CD14-positive monocyte (primary cell): ENCODE data around the gene WFS1. TPM values are rescaled to one million over a fixed set of nuclear protein-coding genes. Genes with fewer than 3 reads are reported as not detected.
A peak's percentile ranks its signal among the peaks of the same experiment; 100 is the strongest.

ENCODE experiments used
- DNase-seq, 3 donors: peaks; one replicate each; pipeline ENCODE4 v3.0.0-alpha.2; 2011 to 2022
- H2AFZ ChIP-seq: 2 replicates; pipeline ENCODE4 v1.6.0; 2012; ENCODE audit warnings: mild to moderate bottlenecking, low read depth, low read length, inconsistent platforms; ENCODE audit not compliant: insufficient read depth, poor library complexity, severe bottlenecking
- H3K27ac ChIP-seq, 2 donors: 1 replicate in 1 of 2; 2 replicates in 1 of 2; pipeline ENCODE4 v1.5.1; 2012 to 2013; ENCODE audit warnings: low read length in 2 of 2, control low read depth in 1 of 2, inconsistent platforms in 1 of 2, low read depth in 1 of 2, mild to moderate bottlenecking in 1 of 2
- H3K27me3 ChIP-seq, 2 donors: one replicate each; pipeline versions ENCODE4 v1.6.0 to v1.6.1; 2011 to 2013; ENCODE audit warnings: low read length in 2 of 2; ENCODE audit not compliant: control insufficient read depth in 2 of 2, insufficient read depth in 2 of 2
- H3K36me3 ChIP-seq, 2 donors: replicated peaks in 1 of 2; 1 replicate in 1 of 2; 2 replicates in 1 of 2; pipeline versions ENCODE4 v1.5.1 to v1.6.1; 2012 to 2013; ENCODE audit warnings: low read length in 2 of 2, control low read depth in 1 of 2, inconsistent platforms in 1 of 2, mild to moderate bottlenecking in 1 of 2; ENCODE audit not compliant: insufficient read depth in 2 of 2, control insufficient read depth in 1 of 2
- H3K4me1 ChIP-seq, 2 donors: 1 replicate in 1 of 2; 2 replicates in 1 of 2; pipeline versions ENCODE4 v1.5.1 to v1.6.1; 2012 to 2013; ENCODE audit warnings: low read length in 2 of 2, control low read depth in 1 of 2, inconsistent platforms in 1 of 2, mild to moderate bottlenecking in 1 of 2, moderate library complexity in 1 of 2; ENCODE audit not compliant: insufficient read depth in 2 of 2, control insufficient read depth in 1 of 2
- H3K4me2 ChIP-seq: replicated peaks from 2 replicates; pipeline ENCODE3; 2012; ENCODE audit warnings: low read length, moderate library complexity, mild to moderate bottlenecking; ENCODE audit not compliant: poor library complexity, severe bottlenecking; ENCODE audit errors: extremely low read depth
- H3K4me3 ChIP-seq, 3 experiments: fragments of 200-600 bp in 1 of 3; sonication (generic) in 1 of 3; replicated peaks in 1 of 3; 1 replicate in 2 of 3; 2 replicates in 1 of 3; pipeline ENCODE4 v1.5.1; 2011 to 2013; ENCODE audit warnings: low read length in 3 of 3, mild to moderate bottlenecking in 3 of 3, control low read depth in 2 of 3, low read depth in 2 of 3, inconsistent platforms in 1 of 3, moderate library complexity in 1 of 3
- H3K79me2 ChIP-seq: 2 replicates; pipeline ENCODE4 v1.6.0; 2012; ENCODE audit warnings: mild to moderate bottlenecking, control low read depth, inconsistent platforms, low read length, moderate library complexity; ENCODE audit not compliant: insufficient read depth
- H3K9ac ChIP-seq: 2 replicates; pipeline ENCODE4 v1.6.0; 2017; ENCODE audit warnings: low read length, mild to moderate bottlenecking; ENCODE audit not compliant: insufficient read depth, poor library complexity, severe bottlenecking
- H3K9me3 ChIP-seq, 2 donors: replicated peaks in 1 of 2; 1 replicate in 1 of 2; 2 replicates in 1 of 2; pipeline versions ENCODE4 v1.5.1 to v1.6.1; 2012 to 2013; ENCODE audit warnings: low read length in 2 of 2, control low read depth in 1 of 2; ENCODE audit not compliant: control insufficient read depth in 1 of 2, insufficient read depth in 1 of 2
- H4K20me1 ChIP-seq: 2 replicates; pipeline ENCODE4 v1.6.0; 2012; ENCODE audit warnings: mild to moderate bottlenecking, low read length, control low read depth, moderate library complexity; ENCODE audit not compliant: insufficient read depth
- H3K27ac Mint-ChIP-seq, 7 donors: one replicate each; pipeline ENCODE4 v1.8.0; 2020; ENCODE audit warnings: mild to moderate bottlenecking in 7 of 7, mixed read lengths in 7 of 7, moderate library complexity in 6 of 7, inconsistent platforms in 2 of 7
- H3K27me3 Mint-ChIP-seq, 3 donors: one replicate each; pipeline ENCODE4 v1.8.0; 2021 to 2022; ENCODE audit warnings: low read depth in 3 of 3, mild to moderate bottlenecking in 3 of 3, mixed read lengths in 3 of 3, moderate library complexity in 3 of 3, inconsistent platforms in 1 of 3
- H3K36me3 Mint-ChIP-seq, 2 donors: one replicate each; pipeline ENCODE4 v1.8.0; 2020; ENCODE audit warnings: mixed read lengths in 2 of 2, inconsistent platforms in 1 of 2, mild to moderate bottlenecking in 1 of 2
- H3K4me1 Mint-ChIP-seq: one replicate; pipeline ENCODE4 v1.8.0; 2020; ENCODE audit warnings: mild to moderate bottlenecking, mixed read lengths
- H3K4me3 Mint-ChIP-seq, 2 donors: one replicate each; pipeline ENCODE4 v1.8.0; 2020; ENCODE audit warnings: mild to moderate bottlenecking in 2 of 2, mixed read lengths in 2 of 2, moderate library complexity in 1 of 2
- H3K9me3 Mint-ChIP-seq, 7 donors: one replicate each; pipeline ENCODE4 v1.8.0; 2020 to 2022; ENCODE audit warnings: mixed read lengths in 7 of 7, mild to moderate bottlenecking in 6 of 7, moderate library complexity in 6 of 7, inconsistent platforms in 2 of 7
- WGBS: methylation state at CpG from one replicate; pipeline ENCODE4 v1.1.5; 2013; ENCODE audit warnings: missing lambda C conversion rate; ENCODE audit not compliant: insufficient coverage; 5-methylcytosine and 5-hydroxymethylcytosine counted together
- intact Hi-C, 2 donors: fragments of 100-400 bp; cut with micrococcal nuclease; formaldehyde crosslinking; loops; one replicate each; pipeline versions ENCODE4 v1.15.0 to v1.15.1; 2023
- polyA plus RNA-seq, 3 donors: library from polyadenylated mRNA; depleted of rRNA in 1 of 3; unstranded in 2 of 3; stranded (reverse) in 1 of 3; fragments of 300-500 nt in 2 of 3; fragments of >200 nt in 1 of 3; fragmentation: Illumina TruSeq in 2 of 3; gene quantifications; 1 replicate in 2 of 3; 2 replicates in 1 of 3; pipeline ENCODE4 v1.2.3, GENCODE V29; 2012 to 2021
- TF ChIP-seq, protein P1 (sequence below): fragments of 200-600 bp; IDR thresholded peaks from one replicate; pipeline ENCODE4 v1.8.0; 2022; ENCODE audit warnings: antibody characterized with exemption, mild to moderate bottlenecking

Gene WFS1
- polyA plus RNA-seq, 3 donors, result 0.39 to 1.8 (median 0.93) TPM

DNA sequence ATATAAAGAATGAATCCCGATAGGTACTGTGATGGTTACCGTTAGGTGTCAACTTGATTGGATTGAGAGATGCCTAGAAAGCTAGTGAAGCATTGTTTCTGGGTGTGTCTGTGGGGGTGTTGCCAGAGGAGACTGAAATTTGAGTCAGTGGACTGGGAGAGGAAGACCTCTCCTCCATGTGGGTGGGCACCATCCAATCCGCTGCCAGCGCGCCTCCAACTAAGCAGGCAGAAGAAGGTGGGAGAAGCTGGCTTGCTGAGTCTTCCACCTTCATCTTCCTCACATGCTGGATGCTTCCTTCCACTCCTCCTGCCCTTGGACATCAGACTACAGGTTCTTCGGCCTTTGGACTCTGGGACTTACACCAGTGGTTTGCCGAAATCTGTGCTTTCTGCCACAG is 40.1 kb downstream of the WFS1 start:
- peaks cover 42 to 47% (median 44%) of the 10 kb centered on the region in 3 donors for H3K27me3 Mint-ChIP-seq

DNA sequence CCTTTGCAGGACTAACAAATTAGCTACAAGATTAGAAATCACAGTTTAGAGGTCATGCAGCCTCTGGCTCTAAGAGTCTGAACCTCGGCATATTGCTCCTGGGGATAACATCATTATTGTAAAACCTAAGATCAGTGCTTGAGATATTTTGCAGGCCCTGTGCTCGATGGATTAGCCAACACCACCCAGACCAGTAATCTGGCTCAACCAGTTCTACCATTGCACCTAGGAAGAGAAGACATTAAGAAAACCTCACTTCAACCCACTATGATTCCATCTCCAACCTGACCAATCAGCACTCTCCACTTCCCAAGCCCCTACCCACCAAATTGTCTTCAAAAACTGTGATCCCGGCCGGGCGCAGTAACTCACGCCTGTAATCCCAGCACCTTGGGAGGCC is 43.6 kb downstream of the WFS1 start:
- no peaks in the 10 kb centered on the region for H3K4me1 ChIP-seq
- no peaks in the 10 kb centered on the region for H3K79me2 ChIP-seq
- H3K4me1 Mint-ChIP-seq, result no peaks in the 10 kb centered on the region
- no peak overlapping the region for H3K9ac ChIP-seq
- TF ChIP-seq, protein P1, sequence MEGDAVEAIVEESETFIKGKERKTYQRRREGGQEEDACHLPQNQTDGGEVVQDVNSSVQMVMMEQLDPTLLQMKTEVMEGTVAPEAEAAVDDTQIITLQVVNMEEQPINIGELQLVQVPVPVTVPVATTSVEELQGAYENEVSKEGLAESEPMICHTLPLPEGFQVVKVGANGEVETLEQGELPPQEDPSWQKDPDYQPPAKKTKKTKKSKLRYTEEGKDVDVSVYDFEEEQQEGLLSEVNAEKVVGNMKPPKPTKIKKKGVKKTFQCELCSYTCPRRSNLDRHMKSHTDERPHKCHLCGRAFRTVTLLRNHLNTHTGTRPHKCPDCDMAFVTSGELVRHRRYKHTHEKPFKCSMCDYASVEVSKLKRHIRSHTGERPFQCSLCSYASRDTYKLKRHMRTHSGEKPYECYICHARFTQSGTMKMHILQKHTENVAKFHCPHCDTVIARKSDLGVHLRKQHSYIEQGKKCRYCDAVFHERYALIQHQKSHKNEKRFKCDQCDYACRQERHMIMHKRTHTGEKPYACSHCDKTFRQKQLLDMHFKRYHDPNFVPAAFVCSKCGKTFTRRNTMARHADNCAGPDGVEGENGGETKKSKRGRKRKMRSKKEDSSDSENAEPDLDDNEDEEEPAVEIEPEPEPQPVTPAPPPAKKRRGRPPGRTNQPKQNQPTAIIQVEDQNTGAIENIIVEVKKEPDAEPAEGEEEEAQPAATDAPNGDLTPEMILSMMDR, result no peak
- no peak overlapping the region for H3K4me3 Mint-ChIP-seq
- intact Hi-C loops, result no loop called here
- H3K27me3 ChIP-seq, result peaks cover 14 to 18% of the 10 kb centered on the region in 2 donors
- no peaks in the 10 kb centered on the region for H3K36me3 ChIP-seq
- H3K4me3 ChIP-seq, result no peak overlapping the region
- no peak overlapping the region for H3K27ac ChIP-seq
- H3K9me3 Mint-ChIP-seq, result peaks cover 4 to 10% (median 8%) of the 10 kb centered on the region in 7 donors
- H2AFZ ChIP-seq, result no peak overlapping the region
- no peaks in the 10 kb centered on the region for H3K36me3 Mint-ChIP-seq
- 87% methylated on average over 6 of the region's 6 CpGs for WGBS
- no peak for DNase-seq
- H3K4me2 ChIP-seq, result no peak overlapping the region
- no peaks in the 10 kb centered on the region for H4K20me1 ChIP-seq
- H3K27me3 Mint-ChIP-seq, result peaks cover 28 to 35% (median 33%) of the 10 kb centered on the region in 3 donors
- no peak overlapping the region for H3K27ac Mint-ChIP-seq
- H3K9me3 ChIP-seq, result peaks cover 5 to 12% of the 10 kb centered on the region in 2 donors

More for the DNA sequence above, 40.1 kb downstream of the WFS1 start:
- TF ChIP-seq, protein P1, result no peak
- H3K36me3 ChIP-seq, result no peaks in the 10 kb centered on the region
- H3K79me2 ChIP-seq, result no peaks in the 10 kb centered on the region
- Mint-ChIP-seq H3K36me3 (no peaks in the 10 kb centered on the region), H3K4me1 (no peaks in the 10 kb centered on the region), H3K4me3 (peak overlapping the region in 1 of 2 donors; percentile 56), H3K27ac (peak overlapping the region in 1 of 7 donors; percentile 26), H3K9me3 (peaks cover 5 to 14% (median 8%) of the 10 kb centered on the region in 7 donors)
- peaks cover 6 to 13% of the 10 kb centered on the region in 2 donors for H3K9me3 ChIP-seq
- no peak overlapping the region for H3K27ac ChIP-seq
- no peaks in the 10 kb centered on the region for H4K20me1 ChIP-seq
- no peak overlapping the region for H3K4me3 ChIP-seq
- no peak overlapping the region for H2AFZ ChIP-seq
- intact Hi-C loops, result no loop called here
- H3K9ac ChIP-seq, result no peak overlapping the region
- H3K4me2 ChIP-seq, result no peak overlapping the region
- H3K27me3 ChIP-seq, result peaks cover 14 to 27% of the 10 kb centered on the region in 2 donors
- no peak for DNase-seq
- H3K4me1 ChIP-seq, result no peaks in the 10 kb centered on the region
- WGBS, result 92% methylated on average over 3 of the region's 7 CpGs
